SJCRH30 (cell line): ENCODE data around the gene ZFC3H1. TPM values are rescaled to one million over a fixed set of nuclear protein-coding genes. Genes with fewer than 3 reads are reported as not detected.

ENCODE experiments used
- DNase-seq, 2 experiments: peaks; one replicate each; pipeline ENCODE4 v3.0.0-alpha.2; 2015 to 2020
- H3K27ac ChIP-seq: fragments of 250-450 bp; sonication (Bioruptor Pico); 2 replicates; pipeline ENCODE4 v1.5.1; 2020; ENCODE audit warnings: mild to moderate bottlenecking, moderate library complexity
- H3K27me3 ChIP-seq: fragments of 250-450 bp; sonication (Bioruptor Pico); 2 replicates; pipeline ENCODE4 v1.5.1; 2020; ENCODE audit warnings: mild to moderate bottlenecking, moderate library complexity
- H3K36me3 ChIP-seq: fragments of 250-450 bp; sonication (Bioruptor Pico); 2 replicates; pipeline ENCODE4 v1.5.1; 2020; ENCODE audit warnings: mild to moderate bottlenecking, moderate library complexity
- H3K4me1 ChIP-seq: fragments of 250-450 bp; sonication (Bioruptor Pico); 2 replicates; pipeline ENCODE4 v1.5.1; 2020; ENCODE audit warnings: mild to moderate bottlenecking, moderate library complexity
- H3K4me3 ChIP-seq: fragments of 250-450 bp; sonication (Bioruptor Pico); 2 replicates; pipeline ENCODE4 v1.5.1; 2020; ENCODE audit warnings: mild to moderate bottlenecking, moderate library complexity
- H3K9me3 ChIP-seq: fragments of 250-450 bp; sonication (Bioruptor Pico); replicated peaks from 2 replicates; pipeline ENCODE4 v1.5.1; 2020; ENCODE audit warnings: mild to moderate bottlenecking, moderate library complexity
- total RNA-seq: library from RNA; depleted of rRNA; stranded (reverse); fragments of >200 nt; shearing (Covaris generic); gene quantifications from 2 replicates; pipeline ENCODE4 v1.2.3, GENCODE V29; 2014

The ZFC3H1 gene
- total RNA-seq, 1 experiment from 2014 or later, result 24.5 TPM

DNA sequence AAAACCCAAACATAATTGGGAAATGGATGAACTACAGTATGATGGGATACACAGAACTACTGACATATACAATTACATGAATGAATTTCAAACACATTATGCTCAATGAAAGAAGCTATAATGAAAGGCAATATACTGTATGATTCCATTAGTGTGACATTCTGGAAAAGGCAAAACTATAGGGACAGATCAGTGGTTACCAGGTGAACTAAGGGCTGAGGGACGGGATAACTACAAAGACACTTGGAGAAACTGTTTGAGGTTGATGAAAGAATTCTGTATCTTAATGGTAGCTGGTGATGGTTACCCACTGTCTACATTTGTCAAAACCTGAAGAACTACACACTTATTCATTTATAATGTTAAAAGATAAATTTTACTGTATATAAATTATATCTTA, 7.7 kb downstream of the ZFC3H1 start:
- H3K36me3 ChIP-seq, result peaks cover 70% of the 10 kb centered on the region
- DNase-seq, result no peak
- H3K4me3 ChIP-seq, result no peak overlapping the region
- H3K9me3 ChIP-seq, result 0 out of 2 replicates have a peak, but pooled peaks cover 10% of the 10 kb centered on the region
- H3K27ac ChIP-seq, result no peak overlapping the region
- H3K4me1 ChIP-seq, result no peaks in the 10 kb centered on the region
- H3K27me3 ChIP-seq, result no peaks in the 10 kb centered on the region

DNA sequence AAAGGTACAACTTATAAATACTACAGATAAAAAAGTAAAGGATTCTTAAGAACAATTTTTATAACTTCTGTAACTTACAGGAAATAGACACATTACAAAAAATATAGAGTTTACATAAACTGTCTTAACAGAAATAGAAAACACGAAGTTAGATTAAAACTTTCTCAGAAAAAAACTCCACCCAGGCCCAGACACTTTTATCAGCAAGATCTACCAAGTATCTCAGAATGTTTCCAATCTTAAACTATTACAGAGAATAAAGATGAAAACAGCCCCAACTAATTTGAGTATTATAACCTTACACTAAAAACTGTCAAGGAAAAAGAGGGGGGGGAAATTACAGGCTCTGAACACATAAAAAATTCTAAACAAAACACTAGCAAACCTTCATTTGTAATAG, 8.2 kb downstream of the ZFC3H1 start:
- no peak for DNase-seq
- no peaks in the 10 kb centered on the region for H3K27me3 ChIP-seq
- no peak overlapping the region for H3K27ac ChIP-seq
- 0 out of 2 replicates have a peak, but pooled peaks cover 10% of the 10 kb centered on the region for H3K9me3 ChIP-seq
- peaks cover 70% of the 10 kb centered on the region for H3K36me3 ChIP-seq
- no peaks in the 10 kb centered on the region for H3K4me1 ChIP-seq
- no peak overlapping the region for H3K4me3 ChIP-seq

DNA sequence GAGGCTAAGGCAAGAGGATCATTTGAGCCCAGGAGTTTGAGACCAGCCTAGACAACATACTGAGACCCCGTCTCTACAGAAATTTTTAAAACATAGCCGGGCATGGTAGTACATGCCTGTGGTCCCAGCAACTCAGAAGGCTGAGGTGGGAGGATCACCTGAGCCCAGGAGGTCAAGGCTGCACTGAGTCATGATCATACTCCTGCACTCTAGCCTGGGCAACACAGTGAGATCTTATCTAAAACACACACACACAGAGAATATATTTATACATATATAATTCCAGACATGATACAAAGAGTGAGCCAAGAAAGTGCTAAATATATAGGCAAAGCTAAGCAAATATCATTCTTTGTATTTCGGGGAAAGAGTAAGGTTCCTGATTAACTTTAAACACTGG, 9.4 kb downstream of the ZFC3H1 start:
- H3K27ac ChIP-seq, result no peak overlapping the region
- no peak for DNase-seq
- 0 out of 2 replicates have a peak, but pooled peaks cover 10% of the 10 kb centered on the region for H3K9me3 ChIP-seq
- peaks cover 64% of the 10 kb centered on the region for H3K36me3 ChIP-seq
- no peaks in the 10 kb centered on the region for H3K27me3 ChIP-seq
- no peak overlapping the region for H3K4me3 ChIP-seq
- H3K4me1 ChIP-seq, result no peaks in the 10 kb centered on the region

DNA sequence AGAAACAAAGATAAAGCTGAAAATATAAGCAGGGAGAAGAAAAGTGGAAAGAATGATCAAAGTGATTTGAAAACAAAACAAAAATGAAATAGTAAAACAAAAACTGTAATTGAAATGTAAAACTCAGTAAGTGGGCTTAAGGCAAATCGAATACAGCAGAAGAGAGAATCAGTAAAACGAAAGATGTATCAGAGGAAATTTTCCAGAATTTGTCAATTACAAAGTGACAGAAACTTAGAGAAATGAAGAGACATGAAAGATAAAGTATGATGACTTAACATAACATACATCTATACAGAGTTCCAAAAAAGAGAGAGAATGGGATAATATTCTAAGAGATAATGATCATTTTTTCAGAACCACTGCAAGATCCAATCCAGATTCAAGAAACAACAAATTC, 10.5 kb downstream of the ZFC3H1 start:
- peaks cover 62% of the 10 kb centered on the region for H3K36me3 ChIP-seq

DNA sequence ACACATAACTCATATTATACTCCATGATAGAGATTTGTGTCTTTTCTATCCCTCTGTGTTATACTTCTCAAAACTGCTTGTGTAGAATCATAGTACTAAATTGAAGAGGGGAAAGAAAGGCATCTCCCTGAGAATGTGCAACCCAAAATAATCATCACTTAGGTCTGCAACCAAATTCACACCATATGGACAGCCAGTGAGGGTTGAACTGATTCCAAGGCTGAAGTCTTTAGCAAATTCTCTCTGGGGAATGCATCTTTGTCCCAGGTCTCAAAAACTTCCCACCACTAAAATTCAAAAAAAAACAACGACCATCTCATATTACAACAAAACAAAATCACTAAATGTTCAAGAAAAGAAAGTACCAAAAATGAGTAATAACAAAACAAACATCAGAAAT, 11.0 kb downstream of the ZFC3H1 start:
- Histone ChIP-seq H3K27ac (no peak overlapping the region), H3K36me3 (peaks cover 66% of the 10 kb centered on the region), H3K4me3 (no peak overlapping the region), H3K27me3 (no peaks in the 10 kb centered on the region), H3K4me1 (no peaks in the 10 kb centered on the region), H3K9me3 (0 out of 2 replicates have a peak, but pooled peaks cover 10% of the 10 kb centered on the region)
- DNase-seq, result no peak

More for the DNA sequence above, 10.5 kb downstream of the ZFC3H1 start:
- DNase-seq, result no peak
- no peak overlapping the region for H3K27ac ChIP-seq
- no peaks in the 10 kb centered on the region for H3K27me3 ChIP-seq
- no peak overlapping the region for H3K4me3 ChIP-seq
- 0 out of 2 replicates have a peak, but pooled peaks cover 10% of the 10 kb centered on the region for H3K9me3 ChIP-seq
- H3K4me1 ChIP-seq, result no peaks in the 10 kb centered on the region

DNA sequence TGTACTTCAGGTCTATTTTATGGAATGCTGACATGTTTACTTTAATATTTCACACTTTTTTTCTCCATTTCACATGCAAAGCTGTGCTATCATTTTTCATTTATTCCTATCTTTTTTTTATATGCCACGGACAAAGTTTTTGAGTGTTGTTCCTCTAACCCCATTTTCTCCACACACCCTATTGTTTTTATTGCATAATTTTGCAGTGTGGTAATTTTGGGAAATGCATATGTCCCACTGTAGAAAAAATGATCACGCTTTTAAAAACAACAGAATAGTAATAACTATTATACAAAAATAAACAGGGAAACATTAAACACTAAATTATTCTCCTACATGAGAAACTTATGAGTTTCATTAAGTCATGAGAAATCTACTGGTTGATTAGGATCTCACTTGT, 14.2 kb downstream of the ZFC3H1 start:
- H3K4me1 ChIP-seq, result no peaks in the 10 kb centered on the region
- H3K27ac ChIP-seq, result no peak overlapping the region
- no peak for DNase-seq
- peaks cover 61% of the 10 kb centered on the region for H3K36me3 ChIP-seq
- H3K27me3 ChIP-seq, result no peaks in the 10 kb centered on the region
- H3K9me3 ChIP-seq, result 0 out of 2 replicates have a peak, but pooled peaks cover 7% of the 10 kb centered on the region
- H3K4me3 ChIP-seq, result no peak overlapping the region

DNA sequence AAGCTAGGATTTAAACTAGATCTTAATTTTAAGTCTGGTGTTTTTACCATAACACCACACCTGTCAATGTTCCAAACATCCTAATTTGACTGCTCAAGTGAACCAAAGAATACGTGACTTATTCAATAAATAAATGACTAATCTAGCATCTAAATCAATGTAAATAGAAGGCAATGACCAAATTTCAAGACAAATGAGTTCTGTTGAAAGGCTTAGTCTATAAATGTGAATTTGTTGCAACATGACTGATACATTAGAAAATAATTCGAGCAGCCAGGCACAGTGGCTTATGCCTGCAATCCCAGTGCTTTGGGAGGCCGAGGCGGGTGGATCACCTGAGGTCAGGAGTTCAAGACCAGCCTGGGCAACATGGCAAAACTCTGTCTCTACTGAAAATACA, 15.1 kb downstream of the ZFC3H1 start:
- Histone ChIP-seq H3K4me3 (no peak overlapping the region), H3K4me1 (no peaks in the 10 kb centered on the region), H3K27ac (no peak overlapping the region), H3K9me3 (0 out of 2 replicates have a peak, but pooled peaks cover 5% of the 10 kb centered on the region), H3K27me3 (no peaks in the 10 kb centered on the region), H3K36me3 (peaks cover 63% of the 10 kb centered on the region)
- DNase-seq, result no peak

DNA sequence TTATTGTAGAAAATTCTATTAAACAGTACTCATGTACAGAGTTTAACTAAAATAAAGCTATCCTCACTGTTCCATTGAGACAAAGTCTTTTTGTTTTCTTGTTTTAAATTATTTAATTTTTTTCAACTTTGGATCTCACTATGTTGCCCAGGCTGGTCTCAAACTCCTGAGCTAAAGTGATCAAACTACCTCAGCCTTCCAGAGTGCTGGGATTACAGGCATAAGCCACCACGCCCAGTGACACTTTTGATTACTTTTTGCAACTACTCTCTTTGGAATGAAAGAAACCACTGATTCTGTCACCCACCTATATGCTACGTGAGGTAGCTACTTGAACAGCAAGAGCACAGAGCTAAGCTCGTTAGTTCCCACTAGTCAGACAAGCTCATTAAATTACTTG, 17.1 kb downstream of the ZFC3H1 start:
- H3K4me3 ChIP-seq, result no peak overlapping the region
- H3K36me3 ChIP-seq, result peaks cover 68% of the 10 kb centered on the region
- no peaks in the 10 kb centered on the region for H3K4me1 ChIP-seq
- no peak for DNase-seq
- H3K27me3 ChIP-seq, result no peaks in the 10 kb centered on the region
- no peaks in the 10 kb centered on the region for H3K9me3 ChIP-seq
- H3K27ac ChIP-seq, result no peak overlapping the region

DNA sequence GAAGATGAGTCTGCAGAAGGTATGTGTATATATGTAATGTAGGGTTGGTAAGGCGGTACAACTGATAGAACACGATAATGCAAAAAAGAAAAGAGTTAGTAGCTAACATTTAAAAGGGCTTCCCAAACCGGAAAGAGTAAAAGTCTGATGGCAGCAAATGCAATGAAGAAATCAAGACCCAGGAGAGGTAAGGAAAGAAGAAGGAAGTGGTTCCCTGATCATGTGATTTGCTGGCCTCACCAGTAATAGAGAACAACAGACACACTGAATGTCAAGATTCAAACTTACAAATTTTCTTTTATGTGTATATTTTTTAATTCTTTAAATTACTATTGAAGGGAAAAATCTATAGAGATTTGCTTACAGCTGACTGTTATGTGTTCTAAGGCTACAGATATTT, 18.4 kb downstream of the ZFC3H1 start:
- DNase-seq, result no peak
- no peak overlapping the region for H3K27ac ChIP-seq
- peaks cover 76% of the 10 kb centered on the region for H3K36me3 ChIP-seq
- no peaks in the 10 kb centered on the region for H3K4me1 ChIP-seq
- H3K4me3 ChIP-seq, result no peak overlapping the region
- no peaks in the 10 kb centered on the region for H3K9me3 ChIP-seq
- no peaks in the 10 kb centered on the region for H3K27me3 ChIP-seq

DNA sequence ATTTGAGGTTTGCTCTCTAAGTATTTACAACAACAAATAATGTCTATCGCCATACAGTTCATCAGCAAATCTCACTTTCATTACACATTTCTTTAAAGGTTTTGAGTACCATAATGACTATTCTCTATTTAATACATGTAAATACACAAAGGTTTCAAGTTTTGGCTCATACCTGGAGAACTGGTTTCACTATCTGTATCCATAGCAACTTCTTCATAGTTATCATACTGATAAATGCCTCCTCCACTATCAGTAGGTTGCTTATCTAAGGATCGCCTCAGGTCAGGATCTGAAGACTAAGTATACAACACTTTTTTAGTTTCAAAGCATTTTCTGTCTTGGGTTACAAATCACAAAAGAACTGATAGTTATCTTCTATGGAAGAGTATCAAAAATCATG, 21.4 kb downstream of the ZFC3H1 start:
- Histone ChIP-seq H3K27ac (no peak overlapping the region), H3K4me3 (no peak overlapping the region), H3K27me3 (no peaks in the 10 kb centered on the region), H3K4me1 (no peaks in the 10 kb centered on the region), H3K9me3 (no peaks in the 10 kb centered on the region), H3K36me3 (peaks cover 70% of the 10 kb centered on the region)
- no peak for DNase-seq

DNA sequence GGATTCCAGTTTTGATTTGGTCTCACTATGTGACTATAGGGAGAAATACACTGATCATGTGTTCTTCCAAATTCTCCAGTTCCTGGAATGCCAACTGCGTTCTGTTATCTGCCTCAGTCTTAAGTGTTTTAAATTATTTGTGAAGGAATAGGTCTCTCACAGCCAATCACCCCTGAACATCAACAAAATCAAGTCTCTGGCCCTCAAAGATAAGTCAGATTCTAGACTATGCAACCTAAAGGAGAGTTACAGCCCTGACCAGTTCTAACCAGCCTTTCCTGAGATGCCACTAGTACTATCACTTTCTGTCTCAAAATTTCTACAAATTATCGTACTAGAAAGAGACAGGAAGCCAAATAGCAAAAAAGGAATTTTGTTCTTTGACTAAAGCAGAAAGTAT, 22.3 kb downstream of the ZFC3H1 start:
- Histone ChIP-seq H3K36me3 (peaks cover 72% of the 10 kb centered on the region), H3K27me3 (no peaks in the 10 kb centered on the region), H3K27ac (no peak overlapping the region), H3K9me3 (no peaks in the 10 kb centered on the region), H3K4me3 (no peak overlapping the region), H3K4me1 (no peaks in the 10 kb centered on the region)
- no peak for DNase-seq

DNA sequence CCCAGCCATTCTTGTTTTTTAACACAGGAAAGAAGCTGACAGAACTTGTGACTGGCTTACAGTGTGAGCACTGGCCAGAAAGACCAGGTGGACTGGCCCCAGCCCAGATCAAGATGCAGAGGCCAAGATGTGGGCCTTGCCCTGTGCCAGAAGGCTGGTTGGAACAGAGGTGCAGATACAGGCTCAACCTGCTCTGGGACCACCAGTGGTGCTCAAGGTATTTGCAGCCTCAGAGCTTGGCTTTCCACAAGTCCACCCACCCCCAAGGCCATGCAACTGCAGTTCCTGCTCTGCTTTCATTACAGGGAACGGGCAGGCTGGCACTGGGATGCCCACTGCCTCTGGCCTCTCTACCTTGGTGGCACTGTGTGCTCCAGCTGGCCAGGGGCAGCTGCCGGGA, 23.3 kb downstream of the ZFC3H1 start:
- no peaks in the 10 kb centered on the region for H3K4me1 ChIP-seq
- H3K27ac ChIP-seq, result no peak overlapping the region
- H3K36me3 ChIP-seq, result peaks cover 75% of the 10 kb centered on the region
- no peak overlapping the region for H3K4me3 ChIP-seq
- H3K27me3 ChIP-seq, result no peaks in the 10 kb centered on the region
- DNase-seq, result no peak
- H3K9me3 ChIP-seq, result no peaks in the 10 kb centered on the region

DNA sequence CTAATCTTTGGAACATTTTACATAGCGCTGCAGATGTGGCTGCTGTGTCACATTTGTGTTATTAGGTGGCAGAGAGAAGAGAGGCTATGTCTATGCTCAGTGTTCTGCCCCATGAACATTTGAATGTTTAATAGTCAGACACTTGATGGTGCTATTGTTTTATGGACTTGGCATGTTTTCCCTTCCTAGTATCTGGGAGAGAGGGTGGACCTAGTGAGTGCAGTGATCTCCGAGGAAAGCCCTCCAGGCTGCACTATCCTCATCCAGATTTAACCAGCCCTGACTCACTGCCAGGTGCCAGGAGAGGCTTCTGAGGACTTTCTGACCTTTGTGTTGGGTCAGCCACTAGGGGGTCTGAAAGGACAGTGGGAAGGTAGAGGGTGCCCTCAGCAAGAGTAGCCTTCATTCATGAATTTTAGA, 24.3 kb downstream of the ZFC3H1 start:
- peaks cover 75% of the 10 kb centered on the region for H3K36me3 ChIP-seq
- no peaks in the 10 kb centered on the region for H3K4me1 ChIP-seq
- no peaks in the 10 kb centered on the region for H3K27me3 ChIP-seq
- peak in 1 of 2 experiments; percentile 21 for DNase-seq
- no peaks in the 10 kb centered on the region for H3K9me3 ChIP-seq
- H3K27ac ChIP-seq, result no peak overlapping the region
- H3K4me3 ChIP-seq, result no peak overlapping the region

DNA sequence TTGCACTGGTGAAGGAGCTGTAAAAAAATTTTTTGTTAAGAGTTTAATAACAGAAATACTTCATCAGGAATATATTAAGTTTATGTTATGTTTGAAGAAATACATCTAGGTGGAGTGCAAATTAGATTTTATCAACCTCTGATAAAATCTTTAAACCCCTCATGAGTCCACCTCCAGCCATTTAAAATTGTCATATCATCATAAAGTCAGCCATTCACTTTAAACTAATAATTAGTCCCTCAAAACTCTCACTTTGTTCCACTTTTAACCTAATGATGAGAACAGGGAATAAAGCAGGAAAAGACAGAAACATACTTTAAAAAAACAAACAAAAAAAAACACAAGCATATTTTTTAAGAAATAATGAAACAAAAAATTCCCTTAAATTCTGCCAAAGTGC, 25.1 kb downstream of the ZFC3H1 start:
- no peaks in the 10 kb centered on the region for H3K27me3 ChIP-seq
- H3K4me3 ChIP-seq, result no peak overlapping the region
- no peaks in the 10 kb centered on the region for H3K4me1 ChIP-seq
- no peaks in the 10 kb centered on the region for H3K9me3 ChIP-seq
- H3K36me3 ChIP-seq, result peaks cover 75% of the 10 kb centered on the region
- no peak overlapping the region for H3K27ac ChIP-seq
- no peak for DNase-seq

DNA sequence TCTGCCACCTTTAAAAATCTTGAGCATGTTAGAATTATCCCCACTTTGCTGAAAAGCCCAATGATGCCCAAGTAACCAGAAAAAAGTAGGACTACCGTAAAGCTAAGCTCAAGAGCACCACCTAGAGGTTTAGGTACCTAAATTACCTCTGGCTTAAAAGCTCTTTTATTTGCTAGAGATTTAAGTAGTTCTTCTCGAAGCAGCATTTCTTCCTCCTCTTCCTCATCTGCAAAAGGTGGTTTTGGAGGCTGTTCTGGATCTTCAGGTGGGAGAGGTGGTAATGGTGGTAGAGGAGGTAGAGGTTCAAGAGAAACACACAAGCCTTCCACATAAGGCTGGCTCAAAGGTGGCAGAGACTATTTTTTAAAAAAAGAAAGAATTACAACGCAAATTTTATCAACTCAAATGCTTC, 26.9 kb downstream of the ZFC3H1 start:
- peak; percentile 23 to 76 for DNase-seq
- H3K4me3 ChIP-seq, result no peak overlapping the region
- H3K4me1 ChIP-seq, result no peaks in the 10 kb centered on the region
- no peaks in the 10 kb centered on the region for H3K27me3 ChIP-seq
- H3K27ac ChIP-seq, result no peak overlapping the region
- no peaks in the 10 kb centered on the region for H3K9me3 ChIP-seq
- peaks cover 80% of the 10 kb centered on the region for H3K36me3 ChIP-seq

DNA sequence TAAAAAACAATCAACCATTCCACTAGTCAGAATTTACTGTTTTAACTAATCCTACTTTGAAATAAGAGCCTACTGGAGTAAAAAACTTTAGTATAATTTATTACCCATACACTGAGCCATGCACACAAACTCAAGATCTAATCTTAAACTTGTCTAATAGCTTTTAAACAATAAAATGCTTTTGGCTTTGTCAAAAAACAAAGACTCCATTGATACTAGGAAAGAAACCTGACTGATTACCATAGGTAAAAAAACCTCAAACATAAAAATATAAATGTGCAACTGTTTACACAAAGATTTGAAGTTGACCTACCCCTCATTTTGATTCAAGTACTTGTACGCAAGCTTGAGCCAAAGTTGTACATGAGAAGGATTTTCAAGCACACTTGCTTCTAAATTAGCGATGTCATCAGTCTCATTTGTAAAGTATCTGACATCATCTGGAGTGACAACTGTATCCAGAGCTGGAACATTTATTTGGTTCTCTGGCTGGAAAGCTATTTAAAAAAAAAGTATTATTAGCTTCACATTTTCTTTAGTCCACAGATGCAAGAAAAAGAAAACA, 36.1 kb downstream of the ZFC3H1 start:
- Histone ChIP-seq H3K9me3 (no peaks in the 10 kb centered on the region), H3K4me1 (no peaks in the 10 kb centered on the region), H3K27me3 (no peaks in the 10 kb centered on the region), H3K27ac (no peak overlapping the region), H3K4me3 (no peak overlapping the region), H3K36me3 (peaks cover 95% of the 10 kb centered on the region)
- DNase-seq, result no peak
